Astrocyte of the hippocampus (primary cell): ENCODE data around the gene RAB6B.

Experiments
- DNase-seq: peaks from one replicate; pipeline ENCODE4 v3.0.0; 2011; ENCODE audit warnings: low read depth, low spot score

RAB6B gene

GRCh38 chr3:133859381-133860234 is 36.1 kb downstream of the RAB6B start:
- DNase-seq, result no peak

- DNase-seq, result no peak
Observed at GRCh38 chr3:133857767-133858166, 37.9 kb downstream of the RAB6B start.

- no peak for DNase-seq
Observed at GRCh38 chr3:133856316-133856715, 39.4 kb downstream of the RAB6B start.

GRCh38 chr3:133855772-133856171 is 39.9 kb downstream of the RAB6B start:
- no peak for DNase-seq

- DNase-seq, result peak; percentile 38
Observed at GRCh38 chr3:133855002-133855370, 40.7 kb downstream of the RAB6B start.

GRCh38 chr3:133854264-133855001 is 41.2 kb downstream of the RAB6B start:
- DNase-seq, result no peak

- DNase-seq, result no peak
Observed at GRCh38 chr3:133853925-133854227, 41.8 kb downstream of the RAB6B start.

- no peak for DNase-seq
Observed at GRCh38 chr3:133853063-133853924, 42.4 kb downstream of the RAB6B start.

- DNase-seq, result no peak
Observed at GRCh38 chr3:133851931-133852330, 43.8 kb downstream of the RAB6B start.

GRCh38 chr3:133851266-133851906 is 44.3 kb downstream of the RAB6B start:
- DNase-seq, result no peak

GRCh38 chr3:133850034-133850433 is 45.6 kb downstream of the RAB6B start:
- DNase-seq, result no peak

- no peak for DNase-seq
Observed at GRCh38 chr3:133849346-133849745, 46.3 kb downstream of the RAB6B start.

GRCh38 chr3:133845127-133845526 is 50.6 kb downstream of the RAB6B start:
- DNase-seq, result no peak

- DNase-seq, result peak; percentile 17
Observed at GRCh38 chr3:133843634-133844033, 52.0 kb downstream of the RAB6B start.

- DNase-seq, result no peak
Observed at GRCh38 chr3:133842158-133842557, 53.5 kb downstream of the RAB6B start.

- DNase-seq, result no peak
Observed at GRCh38 chr3:133841196-133841595, 54.5 kb downstream of the RAB6B start.

- no peak for DNase-seq
Observed at GRCh38 chr3:133840767-133841166, 54.9 kb downstream of the RAB6B start.

GRCh38 chr3:133840055-133840737 is 55.5 kb downstream of the RAB6B start:
- DNase-seq, result no peak

GRCh38 chr3:133838916-133839800 is 56.5 kb downstream of the RAB6B start:
- DNase-seq, result no peak

GRCh38 chr3:133838296-133838789 is 57.3 kb downstream of the RAB6B start:
- DNase-seq, result no peak
